ENCODE data around the gene VPS13D.

The VPS13D gene

DNA sequence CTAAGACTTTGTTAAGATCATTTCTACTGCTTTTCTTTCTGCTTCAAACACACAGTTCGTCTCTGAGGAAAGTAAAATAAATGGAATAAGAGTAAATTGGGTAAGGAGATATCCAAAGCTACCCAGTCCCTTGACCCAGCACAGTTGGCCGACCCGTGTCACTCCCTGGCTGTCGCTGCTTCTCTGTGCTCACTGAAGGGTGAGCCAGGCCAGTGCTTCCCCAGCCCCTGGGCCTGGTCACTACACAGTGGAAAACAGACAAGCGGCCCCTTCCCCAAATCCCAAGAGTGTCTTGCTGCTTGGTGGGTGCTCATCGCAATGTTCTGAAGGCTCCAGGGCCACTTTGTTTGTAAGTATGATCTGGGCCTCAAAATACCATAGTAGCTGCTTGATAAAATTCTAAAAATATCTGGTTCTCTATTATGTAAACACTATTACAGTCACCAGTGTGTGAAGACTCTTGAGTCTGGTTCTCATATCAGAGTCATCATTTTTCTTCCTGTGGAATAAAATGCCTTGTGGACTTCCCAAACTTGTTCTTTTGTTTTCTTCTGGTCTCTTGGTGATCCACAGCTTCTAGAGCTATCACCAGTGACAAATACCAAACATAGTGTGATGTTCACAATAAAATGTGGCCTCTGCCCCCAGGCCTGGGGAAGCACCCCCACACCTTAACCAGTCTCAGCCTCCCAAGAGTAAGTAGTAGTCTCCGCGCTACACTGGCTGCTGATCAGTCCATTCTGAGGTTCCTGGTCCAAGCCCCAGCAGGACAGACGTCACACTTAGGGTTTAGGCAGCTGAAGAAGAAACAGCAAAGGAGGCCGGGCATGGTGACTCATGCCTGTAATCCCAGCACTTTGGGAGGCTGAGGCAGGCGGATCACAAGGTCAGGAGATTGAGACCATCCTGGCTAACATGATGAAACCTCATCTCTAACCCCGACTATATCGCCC, 282.0 kb downstream of the VPS13D start:
- TF ChIP-seq, protein P1, sequence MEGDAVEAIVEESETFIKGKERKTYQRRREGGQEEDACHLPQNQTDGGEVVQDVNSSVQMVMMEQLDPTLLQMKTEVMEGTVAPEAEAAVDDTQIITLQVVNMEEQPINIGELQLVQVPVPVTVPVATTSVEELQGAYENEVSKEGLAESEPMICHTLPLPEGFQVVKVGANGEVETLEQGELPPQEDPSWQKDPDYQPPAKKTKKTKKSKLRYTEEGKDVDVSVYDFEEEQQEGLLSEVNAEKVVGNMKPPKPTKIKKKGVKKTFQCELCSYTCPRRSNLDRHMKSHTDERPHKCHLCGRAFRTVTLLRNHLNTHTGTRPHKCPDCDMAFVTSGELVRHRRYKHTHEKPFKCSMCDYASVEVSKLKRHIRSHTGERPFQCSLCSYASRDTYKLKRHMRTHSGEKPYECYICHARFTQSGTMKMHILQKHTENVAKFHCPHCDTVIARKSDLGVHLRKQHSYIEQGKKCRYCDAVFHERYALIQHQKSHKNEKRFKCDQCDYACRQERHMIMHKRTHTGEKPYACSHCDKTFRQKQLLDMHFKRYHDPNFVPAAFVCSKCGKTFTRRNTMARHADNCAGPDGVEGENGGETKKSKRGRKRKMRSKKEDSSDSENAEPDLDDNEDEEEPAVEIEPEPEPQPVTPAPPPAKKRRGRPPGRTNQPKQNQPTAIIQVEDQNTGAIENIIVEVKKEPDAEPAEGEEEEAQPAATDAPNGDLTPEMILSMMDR (conservative IDR thresholded peaks at IDR 0.05; ENCODE audit: low read depth, low read length), result no peak
- Histone ChIP-seq H3K79me2 (ENCODE audit: insufficient read depth, low read depth) (no peaks in the 10 kb centered on the region), H3K4me3 (IDR thresholded peaks at IDR 0.05; ENCODE audit: insufficient read depth, low read depth, low read length) (no peak overlapping the region), H3K27ac (no peak overlapping the region), H3K9ac (no peak overlapping the region), H3K4me1 (ENCODE audit: low read depth, poor library complexity, severe bottlenecking) (no peaks in the 10 kb centered on the region), H3K4me2 (no peak overlapping the region), H4K20me1 (ENCODE audit: insufficient read depth) (no peaks in the 10 kb centered on the region), H3K36me3 (ENCODE audit: insufficient read depth) (no peaks in the 10 kb centered on the region), H2AFZ (ENCODE audit: low read depth) (no peak overlapping the region), H3K27me3 (ENCODE audit: insufficient read depth, low read depth) (no peaks in the 10 kb centered on the region)

DNA sequence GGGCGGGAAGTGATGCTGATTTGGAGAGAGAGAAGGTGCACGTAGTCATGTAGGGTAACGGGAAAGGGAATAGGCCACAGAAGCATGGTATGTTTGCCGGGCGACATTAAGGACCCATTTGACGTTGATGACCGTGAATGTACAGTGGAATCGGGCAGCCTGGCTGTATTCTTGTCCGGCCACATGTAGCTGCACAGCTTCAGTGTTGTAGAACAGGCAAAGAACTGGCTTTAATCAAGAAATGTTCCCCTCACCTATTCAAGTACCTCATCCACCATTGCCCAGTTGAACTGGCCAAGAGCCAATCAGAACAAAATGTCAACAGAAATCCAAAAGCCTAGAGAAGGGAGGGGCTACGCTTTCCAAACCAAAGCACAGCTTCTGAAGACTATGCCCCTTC, 283.4 kb downstream of the VPS13D start:
- H3K27me3 ChIP-seq (ENCODE audit: insufficient read depth, low read depth), result no peaks in the 10 kb centered on the region
- no peaks in the 10 kb centered on the region for H4K20me1 ChIP-seq (ENCODE audit: insufficient read depth)
- H3K4me1 ChIP-seq (ENCODE audit: low read depth, poor library complexity, severe bottlenecking), result no peaks in the 10 kb centered on the region
- no peak overlapping the region for H2AFZ ChIP-seq (ENCODE audit: low read depth)
- no peaks in the 10 kb centered on the region for H3K79me2 ChIP-seq (ENCODE audit: insufficient read depth, low read depth)
- H3K9ac ChIP-seq, result no peak overlapping the region
- H3K36me3 ChIP-seq (ENCODE audit: insufficient read depth), result no peaks in the 10 kb centered on the region
- H3K27ac ChIP-seq, result no peak overlapping the region
- H3K4me3 ChIP-seq (IDR thresholded peaks at IDR 0.05; ENCODE audit: insufficient read depth, low read depth, low read length), result no peak overlapping the region
- H3K4me2 ChIP-seq, result no peak overlapping the region
- TF ChIP-seq, protein P1 (conservative IDR thresholded peaks at IDR 0.05; ENCODE audit: low read depth, low read length), result no peak

DNA sequence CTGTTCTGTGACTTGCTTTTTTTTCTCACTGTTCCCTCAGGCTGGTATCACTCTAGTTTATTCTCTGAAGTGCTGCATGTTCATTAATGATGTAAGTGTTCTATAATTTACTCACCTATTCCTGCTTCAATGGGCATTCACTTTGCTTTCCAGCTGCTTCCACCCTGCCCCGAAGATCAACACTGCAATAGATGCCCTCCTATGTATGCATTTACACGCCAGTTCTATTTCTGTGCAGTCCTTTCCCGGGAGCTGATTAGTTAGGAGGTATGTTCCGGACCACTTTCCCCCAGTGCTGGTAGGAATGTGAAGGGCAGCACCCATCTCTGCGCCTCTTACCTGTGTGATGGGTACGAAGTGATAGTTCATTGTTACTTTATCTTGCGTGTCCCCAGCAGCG, 284.8 kb downstream of the VPS13D start:
- Histone ChIP-seq H3K4me3 (IDR thresholded peaks at IDR 0.05; ENCODE audit: insufficient read depth, low read depth, low read length) (no peak overlapping the region), H4K20me1 (ENCODE audit: insufficient read depth) (no peaks in the 10 kb centered on the region), H3K79me2 (ENCODE audit: insufficient read depth, low read depth) (no peaks in the 10 kb centered on the region), H3K9ac (no peak overlapping the region), H3K4me1 (ENCODE audit: low read depth, poor library complexity, severe bottlenecking) (no peaks in the 10 kb centered on the region), H3K27ac (no peak overlapping the region), H2AFZ (ENCODE audit: low read depth) (no peak overlapping the region), H3K4me2 (no peak overlapping the region), H3K27me3 (ENCODE audit: insufficient read depth, low read depth) (no peaks in the 10 kb centered on the region), H3K36me3 (ENCODE audit: insufficient read depth) (no peaks in the 10 kb centered on the region)
- TF ChIP-seq, protein P1 (conservative IDR thresholded peaks at IDR 0.05; ENCODE audit: low read depth, low read length), result no peak

DNA sequence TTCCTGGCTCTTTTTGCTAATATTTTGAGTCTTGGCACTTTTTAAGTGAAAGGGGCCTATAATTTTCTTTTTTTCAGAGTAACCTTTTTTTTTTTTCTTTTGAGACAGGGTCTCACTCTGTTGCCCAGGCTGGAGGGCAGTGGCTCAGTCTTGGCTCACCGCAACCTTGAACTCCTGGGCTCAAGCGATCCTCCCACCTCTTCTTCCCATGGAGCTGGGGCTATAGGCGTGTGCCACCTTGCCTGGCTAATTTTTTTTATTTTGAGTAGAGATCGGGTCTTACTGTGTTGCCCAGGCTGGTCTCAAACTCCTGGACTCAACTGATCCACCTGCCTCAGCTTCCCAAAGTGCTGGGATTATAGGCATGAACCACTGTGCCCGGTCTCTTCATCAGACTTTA, 285.4 kb downstream of the VPS13D start:
- no peak overlapping the region for H3K27ac ChIP-seq
- H3K4me3 ChIP-seq (IDR thresholded peaks at IDR 0.05; ENCODE audit: insufficient read depth, low read depth, low read length), result no peak overlapping the region
- H2AFZ ChIP-seq (ENCODE audit: low read depth), result no peak overlapping the region
- no peaks in the 10 kb centered on the region for H3K27me3 ChIP-seq (ENCODE audit: insufficient read depth, low read depth)
- no peaks in the 10 kb centered on the region for H3K4me1 ChIP-seq (ENCODE audit: low read depth, poor library complexity, severe bottlenecking)
- H3K79me2 ChIP-seq (ENCODE audit: insufficient read depth, low read depth), result no peaks in the 10 kb centered on the region
- no peaks in the 10 kb centered on the region for H3K36me3 ChIP-seq (ENCODE audit: insufficient read depth)
- TF ChIP-seq, protein P1 (conservative IDR thresholded peaks at IDR 0.05; ENCODE audit: low read depth, low read length), result no peak
- no peak overlapping the region for H3K4me2 ChIP-seq
- H4K20me1 ChIP-seq (ENCODE audit: insufficient read depth), result no peaks in the 10 kb centered on the region
- H3K9ac ChIP-seq, result no peak overlapping the region
